Testis (tissue), 3 donors: ENCODE data around the gene TRPM2. TPM values are rescaled to one million over a fixed set of nuclear protein-coding genes. Genes with fewer than 3 reads are reported as not detected.

ENCODE experiments used
- DNase-seq: peaks from one replicate; pipeline ENCODE4 v3.0.0-alpha.2; 2019
- H3K27ac ChIP-seq, 2 donors: fragments of 200-600 bp; sonication (generic); one replicate each; pipeline ENCODE4 v1.5.1; 2019
- H3K27me3 ChIP-seq: fragments of 200-600 bp; sonication (generic); one replicate; pipeline ENCODE4 v1.5.1; 2019
- H3K36me3 ChIP-seq: fragments of 200-600 bp; sonication (generic); one replicate; pipeline ENCODE4 v1.5.1; 2017; ENCODE audit warnings: low read depth; ENCODE audit errors: missing control alignments
- H3K4me1 ChIP-seq: fragments of 200-600 bp; sonication (generic); one replicate; pipeline ENCODE4 v1.5.1; 2019
- H3K4me3 ChIP-seq, 2 donors: fragments of 200-600 bp; sonication (generic); one replicate each; pipeline ENCODE4 v1.5.1; 2017 to 2019
- H3K9me3 ChIP-seq: fragments of 200-600 bp; sonication (generic); one replicate; pipeline ENCODE4 v1.5.1; 2017
- POLR2A ChIP-seq: fragments of 450-650 bp; IDR thresholded peaks from one replicate; pipeline ENCODE4 v1.6.1; 2017; ENCODE audit warnings: antibody characterized with exemption, mild to moderate bottlenecking, moderate library complexity
- WGBS, 2 donors: methylation state at CpG; one replicate each; pipeline ENCODE4 v1.1.5; 2018; 5-methylcytosine and 5-hydroxymethylcytosine counted together
- intact Hi-C: fragments of 100-400 bp; cut with DNase I; formaldehyde crosslinking; loops from one replicate; pipeline ENCODE4 v1.15.1; 2023; ENCODE audit warnings: low total_unique reads
- polyA plus RNA-seq: library from polyadenylated mRNA; stranded (reverse); fragments of 350-450 nt; fragmentation: Illumina TruSeq; extraction: RNeasy Lipid Tissue Mini Kit (QIAGEN cat#74804); gene quantifications from one replicate; pipeline ENCODE4 v1.2.3, GENCODE V29; 2014; ENCODE audit warnings: low read depth, low replicate concordance; ENCODE audit not compliant: insufficient read depth
- total RNA-seq, 2 donors: library from RNA; depleted of rRNA; stranded (reverse); fragments of >200 nt; gene quantifications; one replicate each; pipeline ENCODE4 v1.2.3, GENCODE V29; 2016
- TF ChIP-seq, protein P1 (sequence below), 3 experiments: fragments of 450-650 bp in 2 of 3; fragments of 200-600 bp in 1 of 3; sonication (generic) in 1 of 3; IDR thresholded peaks; one replicate each; pipeline ENCODE4 v1.5.1; 2016 to 2019; ENCODE audit warnings: antibody characterized with exemption in 3 of 3, mild to moderate bottlenecking in 2 of 3, moderate library complexity in 1 of 3

TRPM2 gene
- total and polyA plus RNA-seq, 3 donors from 2014 or later: 3.0 to 4.9 (median 3.9) TPM

DNA sequence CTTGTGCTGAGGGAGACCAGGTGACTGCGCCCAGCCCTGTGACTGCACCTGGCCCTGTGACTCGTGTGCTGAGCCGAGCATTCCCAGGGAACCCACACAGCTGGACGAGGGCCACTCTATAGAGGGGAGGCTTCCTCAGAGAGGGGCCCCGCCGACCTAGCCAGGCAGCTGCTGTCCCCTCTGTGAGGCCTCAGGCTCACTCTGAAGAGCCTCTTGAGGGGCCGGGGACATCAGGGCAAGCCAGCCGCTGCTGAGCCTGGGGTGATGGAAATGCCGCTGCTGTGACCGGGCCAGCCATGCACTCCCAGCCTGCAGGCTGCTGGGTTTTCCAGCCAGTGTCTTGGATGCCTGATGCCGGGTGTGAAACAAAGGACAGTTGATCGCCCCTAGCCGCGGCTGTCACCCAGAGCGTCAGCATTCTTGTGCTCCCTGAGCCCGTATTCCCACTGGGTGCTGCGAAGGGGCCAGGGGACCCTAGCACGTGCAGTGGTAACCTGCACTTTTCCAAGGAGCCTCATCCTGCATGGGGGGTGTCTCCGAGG lies 36.1 kb upstream of the TRPM2 start:
- Histone ChIP-seq H3K4me1 (no peaks in the 10 kb centered on the region), H3K9me3 (no peaks in the 10 kb centered on the region), H3K27ac (no peak overlapping the region), H3K27me3 (no peaks in the 10 kb centered on the region), H3K36me3 (no peaks in the 10 kb centered on the region), H3K4me3 (no peak overlapping the region)
- intact Hi-C loops: no loop called here
- no peak for DNase-seq
- WGBS, 2 donors: 95% methylated on average over 7 to 19 of the region's 19 CpGs
- TF ChIP-seq, protein P1, sequence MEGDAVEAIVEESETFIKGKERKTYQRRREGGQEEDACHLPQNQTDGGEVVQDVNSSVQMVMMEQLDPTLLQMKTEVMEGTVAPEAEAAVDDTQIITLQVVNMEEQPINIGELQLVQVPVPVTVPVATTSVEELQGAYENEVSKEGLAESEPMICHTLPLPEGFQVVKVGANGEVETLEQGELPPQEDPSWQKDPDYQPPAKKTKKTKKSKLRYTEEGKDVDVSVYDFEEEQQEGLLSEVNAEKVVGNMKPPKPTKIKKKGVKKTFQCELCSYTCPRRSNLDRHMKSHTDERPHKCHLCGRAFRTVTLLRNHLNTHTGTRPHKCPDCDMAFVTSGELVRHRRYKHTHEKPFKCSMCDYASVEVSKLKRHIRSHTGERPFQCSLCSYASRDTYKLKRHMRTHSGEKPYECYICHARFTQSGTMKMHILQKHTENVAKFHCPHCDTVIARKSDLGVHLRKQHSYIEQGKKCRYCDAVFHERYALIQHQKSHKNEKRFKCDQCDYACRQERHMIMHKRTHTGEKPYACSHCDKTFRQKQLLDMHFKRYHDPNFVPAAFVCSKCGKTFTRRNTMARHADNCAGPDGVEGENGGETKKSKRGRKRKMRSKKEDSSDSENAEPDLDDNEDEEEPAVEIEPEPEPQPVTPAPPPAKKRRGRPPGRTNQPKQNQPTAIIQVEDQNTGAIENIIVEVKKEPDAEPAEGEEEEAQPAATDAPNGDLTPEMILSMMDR (IDR thresholded peaks at IDR 0.05): no peak
- no peak for TF ChIP-seq POLR2A

DNA sequence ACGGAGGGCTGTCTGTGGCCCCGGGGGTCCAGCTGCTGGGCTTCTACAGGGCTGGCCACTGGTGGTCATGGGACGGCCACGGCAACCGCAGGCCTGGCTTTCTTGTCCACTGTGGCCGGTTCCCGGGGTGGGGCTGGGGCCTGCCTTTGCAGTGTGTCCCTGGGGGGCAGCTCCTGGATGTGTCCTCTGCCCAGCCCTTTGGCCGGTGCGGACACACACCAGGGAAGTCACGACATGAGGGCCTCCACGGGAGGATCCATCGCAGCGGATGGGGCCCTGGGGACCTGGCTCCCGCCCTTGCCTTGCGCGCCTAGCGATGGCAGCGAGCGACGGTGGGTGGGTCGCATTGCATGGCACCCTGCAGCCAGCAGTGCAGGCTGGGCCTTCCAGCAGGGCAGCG lies 35.5 kb upstream of the TRPM2 start:
- no peak overlapping the region for H3K27ac ChIP-seq
- no peaks in the 10 kb centered on the region for H3K9me3 ChIP-seq
- no peaks in the 10 kb centered on the region for H3K4me1 ChIP-seq
- DNase-seq: no peak
- no peak overlapping the region for H3K4me3 ChIP-seq
- H3K27me3 ChIP-seq: no peaks in the 10 kb centered on the region
- TF ChIP-seq POLR2A: no peak
- TF ChIP-seq, protein P1 (IDR thresholded peaks at IDR 0.05): no peak
- H3K36me3 ChIP-seq: no peaks in the 10 kb centered on the region
- intact Hi-C loops: no loop called here
- 95% methylated on average over 10 to 21 of the region's 22 CpGs for WGBS, 2 donors

DNA sequence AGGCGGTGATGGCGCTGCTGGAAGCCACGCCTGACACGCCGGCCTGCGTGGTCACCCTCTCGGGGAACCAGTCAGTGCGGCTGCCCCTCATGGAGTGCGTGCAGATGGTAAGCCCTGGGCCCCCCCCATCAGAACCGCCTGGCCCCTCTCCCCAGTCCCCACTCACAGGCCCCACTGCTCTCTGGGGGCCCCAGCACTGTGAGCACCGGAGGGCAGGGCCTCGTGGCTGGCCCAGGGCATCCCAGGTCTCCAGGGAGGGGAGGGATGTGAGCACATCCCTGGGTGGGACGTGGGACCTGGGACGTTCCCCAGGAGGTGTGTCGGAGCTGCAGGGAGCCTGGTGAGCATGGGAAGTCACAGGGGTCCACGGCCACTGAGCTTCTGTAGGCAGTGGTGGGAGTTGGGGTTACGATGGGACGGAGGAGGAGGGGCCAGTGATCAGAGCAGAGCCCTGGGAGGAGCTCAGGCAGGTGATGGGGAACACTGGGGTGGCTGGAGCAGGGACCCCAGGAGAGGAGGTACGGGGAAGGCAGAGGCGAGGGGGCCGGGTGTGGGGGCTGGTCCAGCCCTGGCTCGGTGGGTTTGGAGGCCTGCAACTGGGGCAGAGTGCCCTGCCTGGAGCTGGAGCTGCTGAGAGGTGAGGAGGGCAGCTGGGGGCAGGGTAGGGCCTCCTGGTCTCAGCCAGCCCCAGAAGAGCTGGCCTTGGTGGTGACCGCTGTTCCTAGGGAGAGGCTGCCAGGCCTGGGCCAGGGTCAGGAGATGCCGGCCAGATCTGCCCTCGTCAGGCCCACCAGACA lies 34.7 kb upstream of the TRPM2 start:
- WGBS, 2 donors: 93 to 100% methylated on average over 6 to 25 of the region's 25 CpGs
- Histone ChIP-seq H3K27me3 (no peaks in the 10 kb centered on the region), H3K36me3 (no peaks in the 10 kb centered on the region), H3K4me3 (no peak overlapping the region), H3K4me1 (no peaks in the 10 kb centered on the region), H3K9me3 (no peaks in the 10 kb centered on the region), H3K27ac (no peak overlapping the region)
- intact Hi-C loops: no loop called here
- TF ChIP-seq, protein P1 (IDR thresholded peaks at IDR 0.05): no peak
- TF ChIP-seq POLR2A: no peak
- no peak for DNase-seq

DNA sequence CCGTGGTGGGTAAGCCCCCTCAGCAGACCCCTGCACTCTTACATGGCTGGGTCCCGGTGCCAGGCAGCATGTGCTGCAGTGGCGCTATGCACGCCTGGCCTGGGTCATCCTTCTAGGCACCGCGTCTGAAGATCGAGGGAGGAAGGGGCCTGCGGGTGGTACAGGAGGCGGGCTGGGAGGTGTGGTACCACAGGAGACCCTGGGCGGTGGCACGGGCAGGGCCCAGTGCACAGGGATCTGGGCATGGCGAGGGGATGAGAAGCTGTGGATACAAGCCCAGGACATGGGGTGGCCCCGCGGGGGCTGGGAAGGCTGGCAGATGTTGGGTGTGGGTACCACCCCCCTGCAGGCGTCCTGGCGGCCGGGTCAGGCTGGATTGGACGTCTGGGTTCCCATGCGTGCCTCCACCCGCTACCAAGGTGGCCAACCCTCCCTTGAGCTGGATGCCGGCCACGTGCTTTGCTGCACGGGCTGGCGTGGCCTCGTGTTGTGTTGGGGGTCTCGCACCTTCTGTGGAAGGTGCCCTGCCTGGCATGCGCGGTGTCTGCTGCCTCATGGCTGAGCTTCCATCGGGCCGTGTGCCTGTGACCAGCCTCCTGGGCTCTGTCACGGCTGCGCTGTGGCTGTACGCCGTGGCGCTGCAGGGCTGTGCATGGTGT lies 33.9 kb upstream of the TRPM2 start:
- no peaks in the 10 kb centered on the region for H3K9me3 ChIP-seq
- H3K36me3 ChIP-seq: no peaks in the 10 kb centered on the region
- TF ChIP-seq, protein P1 (IDR thresholded peaks at IDR 0.05): no peak
- no peak for TF ChIP-seq POLR2A
- no peaks in the 10 kb centered on the region for H3K27me3 ChIP-seq
- no peak overlapping the region for H3K4me3 ChIP-seq
- intact Hi-C loops: no loop called here
- no peak for DNase-seq
- no peaks in the 10 kb centered on the region for H3K4me1 ChIP-seq
- no peak overlapping the region for H3K27ac ChIP-seq
- 93 to 94% methylated on average over 12 to 26 of the region's 35 CpGs for WGBS, 2 donors
